HG03064 (cell line): Measurements from ENCODE around the gene MAJIN.
A peak's percentile ranks its signal among the peaks of the same experiment; 100 is the strongest.
"Not testable (repeated sequence)": the region's sequence is repeated elsewhere in the genome, so short reads cannot be mapped to it uniquely, and the experiment has no call there.

Experiments
- ATAC-seq: cut with Tn5 transposase; IDR thresholded peaks from one replicate; pipeline ENCODE4 v1.9.1; 2021; ENCODE audit warnings: low read depth; ENCODE audit not compliant: unreplicated experiment

Gene MAJIN

GRCh38 chr11:64971421-64972233 lies at the start of gene MAJIN:
MAJIN (minus strand) TSS chr11:64972108; CDS start chr11:64959405, 12,703 bp downstream.
- no peak for ATAC-seq

GRCh38 chr11:65021509-65021908 lies 49.6 kb upstream of the MAJIN start:
- no peak for ATAC-seq

- ATAC-seq: no peak
Measured at GRCh38 chr11:65021003-65021402, 49.1 kb upstream of the MAJIN start.

GRCh38 chr11:65019824-65020223 lies 47.9 kb upstream of the MAJIN start:
- ATAC-seq: no peak

GRCh38 chr11:65017937-65018336 lies 46.0 kb upstream of the MAJIN start:
- no peak for ATAC-seq

GRCh38 chr11:65016705-65017104 lies 44.8 kb upstream of the MAJIN start:
- no peak for ATAC-seq

- no peak for ATAC-seq
Measured at GRCh38 chr11:65014726-65015227, 42.9 kb upstream of the MAJIN start.

GRCh38 chr11:65013888-65014725 lies 42.2 kb upstream of the MAJIN start, which contains the start of gene ARL2:
ARL2 (plus strand) TSS chr11:65014160; CDS start chr11:65014208, 48 bp downstream.
- ATAC-seq: peak; percentile 71

GRCh38 chr11:65013130-65013887 lies 41.4 kb upstream of the MAJIN start:
- ATAC-seq: peak; percentile 67

- ATAC-seq: no peak
Measured at GRCh38 chr11:65008873-65009272, 37.0 kb upstream of the MAJIN start.

- ATAC-seq: no peak
Measured at GRCh38 chr11:65008016-65008415, 36.1 kb upstream of the MAJIN start.

GRCh38 chr11:65003968-65004367 lies 32.1 kb upstream of the MAJIN start:
- ATAC-seq: not testable (repeated sequence)

GRCh38 chr11:65003282-65003681 lies 31.4 kb upstream of the MAJIN start:
- no peak for ATAC-seq

- ATAC-seq: no peak
Measured at GRCh38 chr11:65002706-65003105, 30.8 kb upstream of the MAJIN start.

- no peak for ATAC-seq
Measured at GRCh38 chr11:64999478-64999877, 27.6 kb upstream of the MAJIN start.

GRCh38 chr11:64998690-64999431 lies 27.0 kb upstream of the MAJIN start:
- ATAC-seq: no peak

- ATAC-seq: no peak
Measured at GRCh38 chr11:64998141-64998540, 26.2 kb upstream of the MAJIN start.

GRCh38 chr11:64996710-64997380 lies 24.9 kb upstream of the MAJIN start, which contains the start of gene BATF2:
BATF2 (minus strand) TSS chr11:64996971; CDS start chr11:64996914, 57 bp downstream.
- ATAC-seq: no peak

- ATAC-seq: no peak
Measured at GRCh38 chr11:64996327-64996709, 24.4 kb upstream of the MAJIN start.
